Thyroid gland (tissue), 4 donors: ENCODE results near the gene FKBP6.

Source experiments
- POLR2A ChIP-seq, 2 donors: fragments of 450-650 bp; IDR thresholded peaks; one replicate each; pipeline ENCODE4 v1.6.1; 2017; ENCODE audit warnings: antibody characterized with exemption in 2 of 2, mild to moderate bottlenecking in 2 of 2, moderate library complexity in 1 of 2
- TF ChIP-seq, protein P1 (sequence below), 6 experiments: fragments of 200-600 bp in 3 of 6; fragments of 450-650 bp in 3 of 6; sonication (generic) in 3 of 6; IDR thresholded peaks; one replicate each; pipeline ENCODE4 v1.5.1; 2016 to 2019; ENCODE audit warnings: antibody characterized with exemption in 6 of 6, mild to moderate bottlenecking in 2 of 6, inconsistent platforms in 1 of 6, moderate library complexity in 1 of 6

DNA sequence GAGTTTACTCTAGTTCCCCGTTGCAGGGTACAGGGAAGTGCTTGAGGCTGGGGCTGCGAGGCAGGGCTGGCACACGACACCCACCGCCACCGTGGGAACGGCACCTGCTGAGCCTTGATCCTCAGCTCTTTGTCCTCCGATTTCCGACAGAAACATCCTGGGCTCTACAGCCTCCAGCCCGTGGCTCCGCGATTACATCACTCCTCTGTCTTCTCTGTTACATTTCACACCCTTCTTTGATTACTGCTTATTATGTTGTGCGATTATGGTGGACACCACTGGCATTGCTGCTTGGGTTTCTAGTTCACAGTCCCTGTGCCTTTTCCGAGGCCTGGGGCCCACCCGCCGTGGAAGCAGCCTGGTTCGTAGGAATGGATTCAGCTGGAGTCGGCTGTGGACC is 26.9 kb downstream of the FKBP6 start:
- TF ChIP-seq, protein P1, sequence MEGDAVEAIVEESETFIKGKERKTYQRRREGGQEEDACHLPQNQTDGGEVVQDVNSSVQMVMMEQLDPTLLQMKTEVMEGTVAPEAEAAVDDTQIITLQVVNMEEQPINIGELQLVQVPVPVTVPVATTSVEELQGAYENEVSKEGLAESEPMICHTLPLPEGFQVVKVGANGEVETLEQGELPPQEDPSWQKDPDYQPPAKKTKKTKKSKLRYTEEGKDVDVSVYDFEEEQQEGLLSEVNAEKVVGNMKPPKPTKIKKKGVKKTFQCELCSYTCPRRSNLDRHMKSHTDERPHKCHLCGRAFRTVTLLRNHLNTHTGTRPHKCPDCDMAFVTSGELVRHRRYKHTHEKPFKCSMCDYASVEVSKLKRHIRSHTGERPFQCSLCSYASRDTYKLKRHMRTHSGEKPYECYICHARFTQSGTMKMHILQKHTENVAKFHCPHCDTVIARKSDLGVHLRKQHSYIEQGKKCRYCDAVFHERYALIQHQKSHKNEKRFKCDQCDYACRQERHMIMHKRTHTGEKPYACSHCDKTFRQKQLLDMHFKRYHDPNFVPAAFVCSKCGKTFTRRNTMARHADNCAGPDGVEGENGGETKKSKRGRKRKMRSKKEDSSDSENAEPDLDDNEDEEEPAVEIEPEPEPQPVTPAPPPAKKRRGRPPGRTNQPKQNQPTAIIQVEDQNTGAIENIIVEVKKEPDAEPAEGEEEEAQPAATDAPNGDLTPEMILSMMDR (IDR thresholded peaks at IDR 0.05) = no peak
- TF ChIP-seq POLR2A (IDR thresholded peaks at IDR 0.05) = no peak
